Suprapubic skin (tissue), 3 donors: ENCODE results near the gene APBA3.

Experiments used
- CTCF ChIP-seq, 2 donors: fragments of 200-600 bp in 1 of 2; fragments of 450-650 bp in 1 of 2; sonication (generic) in 1 of 2; IDR thresholded peaks; one replicate each; pipeline ENCODE4 v1.5.1; 2016 to 2019; ENCODE audit warnings: antibody characterized with exemption in 2 of 2, mild to moderate bottlenecking in 1 of 2, moderate library complexity in 1 of 2
- POLR2A ChIP-seq, 2 donors: fragments of 450-650 bp; IDR thresholded peaks; one replicate each; pipeline ENCODE4 v1.6.1; 2017; ENCODE audit warnings: antibody characterized with exemption in 2 of 2, mild to moderate bottlenecking in 2 of 2, moderate library complexity in 2 of 2

DNA sequence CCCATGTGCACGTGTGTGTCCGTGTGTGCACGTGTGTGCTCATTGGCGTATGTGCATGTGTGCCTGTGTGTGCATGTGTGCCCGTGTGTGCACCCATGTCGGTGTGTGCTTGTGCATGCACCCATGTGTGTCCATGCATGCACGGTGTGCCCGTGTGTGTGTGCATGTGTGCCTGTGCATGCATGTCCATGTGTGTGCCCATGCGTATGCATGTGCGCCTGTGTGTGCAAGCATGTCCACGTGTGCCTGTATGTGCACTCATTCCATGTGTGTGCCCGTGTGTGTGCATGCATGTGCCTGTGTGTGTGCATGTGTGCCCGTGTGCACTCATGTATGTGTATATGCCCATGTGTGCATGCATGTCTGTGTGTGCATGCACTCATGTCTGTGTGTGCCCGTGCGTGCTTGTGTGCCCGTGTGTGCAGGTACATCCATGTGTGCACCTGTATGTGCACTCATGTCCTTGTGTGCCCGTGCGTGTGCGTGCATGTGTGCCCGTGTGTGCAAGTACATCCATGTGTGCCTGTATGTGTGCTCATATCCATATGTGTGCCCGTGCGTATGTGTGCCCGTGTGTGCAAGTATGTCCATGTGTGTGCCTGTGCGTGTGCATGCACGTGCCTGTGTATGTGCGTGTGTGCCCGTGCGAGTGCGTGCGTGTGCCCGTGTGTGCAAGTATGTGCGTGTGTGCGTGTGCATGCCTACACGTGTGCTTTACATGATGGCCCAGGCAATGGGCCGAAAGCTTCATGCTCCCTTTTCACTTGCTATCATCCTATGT is 46.3 kb upstream of the APBA3 start:
- TF ChIP-seq CTCF (IDR thresholded peaks at IDR 0.05) = no peak
- no peak for TF ChIP-seq POLR2A (IDR thresholded peaks at IDR 0.05)
